Measurements from ENCODE around the gene LCN2.

The LCN2 gene

DNA sequence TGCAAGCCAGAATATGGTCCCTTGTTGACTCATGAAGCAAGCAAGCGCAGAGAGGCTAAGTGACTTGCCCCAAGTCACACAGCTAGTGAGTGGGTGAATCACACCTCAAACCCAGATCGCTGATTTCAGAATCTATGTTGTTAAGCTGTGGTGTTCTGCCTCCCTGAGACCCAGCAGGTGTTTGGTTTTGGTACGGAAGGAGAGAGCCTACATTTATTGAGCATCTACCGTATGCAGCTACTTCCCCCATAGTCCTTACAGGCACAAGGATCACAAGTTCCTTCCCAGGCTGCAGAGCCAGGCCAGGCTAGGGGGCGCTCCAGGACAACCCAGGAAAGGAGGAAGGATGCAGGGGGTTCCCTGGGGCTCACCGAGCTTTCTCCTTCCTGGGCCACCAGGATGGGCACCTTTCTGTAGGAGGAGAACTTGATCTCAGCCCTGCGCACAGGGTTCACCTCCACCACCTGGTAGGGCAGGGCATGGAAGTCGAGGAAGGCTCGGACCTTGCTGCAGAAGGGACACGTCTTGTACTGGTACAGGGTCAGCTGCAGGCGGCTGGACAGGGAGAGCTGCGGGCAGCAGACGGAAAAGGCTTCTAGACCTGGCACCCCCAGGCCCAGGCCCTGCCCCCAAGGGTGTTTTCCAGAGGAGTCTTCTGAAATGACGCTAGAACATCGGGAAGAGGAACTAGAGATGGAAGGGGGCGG is 24.2 kb upstream of the LCN2 start:
- H3K4me3 ChIP-seq (ENCODE audit: low read length, poor library complexity, severe bottlenecking) = peak overlapping the region; percentile 83
- peak overlapping the region; percentile 78 for H3K9ac ChIP-seq (ENCODE audit: low read depth, low read length, poor library complexity, severe bottlenecking)
- no peak overlapping the region for H2AFZ ChIP-seq (ENCODE audit: low read length)
- TF ChIP-seq EZH2phosphoT487 (IDR thresholded peaks at IDR 0.05; ENCODE audit: borderline replicate concordance) = no peak
- peak; percentile 88 for TF ChIP-seq CTCF (conservative IDR thresholded peaks at IDR 0.05; ENCODE audit: low read length)
- H3K9me2 ChIP-seq (replicated peaks; ENCODE audit: low read depth, low read length) = no peaks in the 10 kb centered on the region
- peaks cover 22% of the 10 kb centered on the region for H3K4me1 ChIP-seq (ENCODE audit: insufficient read depth, low read length, poor library complexity, severe bottlenecking)
- no peaks in the 10 kb centered on the region for H3K27me3 ChIP-seq (ENCODE audit: insufficient read depth, low read length, poor library complexity, severe bottlenecking)
- no peaks in the 10 kb centered on the region for H3F3A ChIP-seq (ENCODE audit: low read depth)
- H4K20me1 ChIP-seq (ENCODE audit: insufficient read depth, low read length, poor library complexity, severe bottlenecking) = peaks cover 10% of the 10 kb centered on the region
- peaks cover 32% of the 10 kb centered on the region for H3K79me2 ChIP-seq (ENCODE audit: insufficient read depth, low read length)
- H3K9me3 ChIP-seq (ENCODE audit: insufficient read depth, low read depth, low read length) = no peaks in the 10 kb centered on the region
- peaks cover 10% of the 10 kb centered on the region; the same call in 1 of the 2 replicates for H3K36me3 ChIP-seq (ENCODE audit: insufficient read depth, low read length)
- peak overlapping the region; percentile 92 for H3K4me2 ChIP-seq (ENCODE audit: low read depth, low read length, poor library complexity, severe bottlenecking)

DNA sequence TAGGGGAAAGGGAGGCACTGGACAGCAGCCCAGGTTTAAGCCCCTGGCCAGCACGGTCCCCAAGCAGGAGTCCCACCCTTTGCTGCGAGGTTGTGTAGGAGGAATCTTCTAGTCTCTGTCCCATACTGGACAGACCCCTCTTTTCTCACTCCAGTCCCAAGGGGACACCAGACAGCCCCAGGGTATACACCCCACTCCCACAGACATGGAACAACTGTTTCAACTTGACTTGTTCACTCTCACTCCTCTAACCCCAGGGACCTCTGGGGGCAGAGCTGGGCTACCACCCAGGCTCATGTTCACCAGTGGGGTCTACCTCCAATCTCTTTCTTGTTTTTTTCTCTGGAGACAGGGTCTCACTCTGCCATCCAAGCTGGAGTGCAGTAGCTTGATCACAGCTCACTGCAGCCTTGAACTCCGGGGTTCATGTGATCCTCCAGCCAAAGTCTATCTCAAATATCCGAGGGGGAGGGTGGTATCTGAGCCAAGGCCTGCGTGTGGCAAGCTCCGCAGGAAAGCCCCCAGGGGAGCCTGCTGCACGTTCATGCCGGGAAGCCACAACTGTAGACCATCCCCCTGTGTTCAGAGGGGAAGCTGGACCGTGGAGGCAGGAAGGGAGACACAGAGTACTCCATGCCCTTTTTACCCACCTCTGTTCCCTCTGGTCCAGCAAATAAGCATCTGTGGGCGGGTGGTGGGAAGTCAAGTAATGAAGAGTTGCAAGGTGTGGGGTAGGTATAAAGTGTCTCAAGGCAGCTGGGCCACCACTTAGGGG is 23.5 kb upstream of the LCN2 start:
- H3K9me3 ChIP-seq (ENCODE audit: insufficient read depth, low read depth, low read length) = no peaks in the 10 kb centered on the region
- no peaks in the 10 kb centered on the region for H3F3A ChIP-seq (ENCODE audit: low read depth)
- no peak overlapping the region for H2AFZ ChIP-seq (ENCODE audit: low read length)
- peak overlapping the region; percentile 83 for H3K4me3 ChIP-seq (ENCODE audit: low read length, poor library complexity, severe bottlenecking)
- TF ChIP-seq EZH2phosphoT487 (IDR thresholded peaks at IDR 0.05; ENCODE audit: borderline replicate concordance) (no peak), CTCF (conservative IDR thresholded peaks at IDR 0.05; ENCODE audit: low read length) (no peak)
- H3K36me3 ChIP-seq (ENCODE audit: insufficient read depth, low read length) = peaks cover 10% of the 10 kb centered on the region; the same call in 1 of the 2 replicates
- H4K20me1 ChIP-seq (ENCODE audit: insufficient read depth, low read length, poor library complexity, severe bottlenecking) = peaks cover 10% of the 10 kb centered on the region
- H3K79me2 ChIP-seq (ENCODE audit: insufficient read depth, low read length) = peaks cover 32% of the 10 kb centered on the region
- H3K4me2 ChIP-seq (ENCODE audit: low read depth, low read length, poor library complexity, severe bottlenecking) = peak overlapping the region; percentile 92
- H3K9ac ChIP-seq (ENCODE audit: low read depth, low read length, poor library complexity, severe bottlenecking) = peak overlapping the region; percentile 78
- no peaks in the 10 kb centered on the region for H3K9me2 ChIP-seq (replicated peaks; ENCODE audit: low read depth, low read length)
- H3K4me1 ChIP-seq (ENCODE audit: insufficient read depth, low read length, poor library complexity, severe bottlenecking) = peaks cover 22% of the 10 kb centered on the region
- no peaks in the 10 kb centered on the region for H3K27me3 ChIP-seq (ENCODE audit: insufficient read depth, low read length, poor library complexity, severe bottlenecking)

DNA sequence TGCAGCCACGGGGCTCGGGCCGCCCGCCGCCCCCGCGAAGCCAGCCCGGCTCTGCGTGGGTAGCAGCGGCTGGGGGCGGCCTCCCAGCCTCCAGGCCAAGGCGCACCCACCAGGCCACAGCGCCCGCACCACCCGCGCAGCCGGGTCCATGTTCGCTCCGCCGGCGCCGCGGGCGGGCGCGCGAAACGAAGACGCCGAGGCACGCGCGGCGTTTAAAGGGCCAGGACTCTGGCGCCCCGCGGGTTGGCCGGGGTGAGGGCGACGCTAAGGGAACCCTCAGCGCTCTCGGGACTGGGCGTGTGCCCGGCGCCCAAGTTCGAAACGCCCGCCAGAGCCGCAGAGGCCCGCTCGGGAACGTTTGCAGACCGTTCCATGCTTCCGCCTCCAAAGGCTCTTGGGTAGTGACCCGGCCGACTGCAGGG is 21.7 kb upstream of the LCN2 start, which contains the start of gene PTGES2:
TSS of gene PTGES2 (minus strand) at position 162 of the 422 bp plus-strand sequence. CDS start at position 150, 12 bp downstream.
- H3K36me3 ChIP-seq (ENCODE audit: insufficient read depth, low read length) = peaks cover 3% of the 10 kb centered on the region; the same call in 1 of the 2 replicates
- H3K79me2 ChIP-seq (ENCODE audit: insufficient read depth, low read length) = peaks cover 32% of the 10 kb centered on the region
- H3F3A ChIP-seq (ENCODE audit: low read depth) = no peaks in the 10 kb centered on the region
- TF ChIP-seq CTCF (conservative IDR thresholded peaks at IDR 0.05; ENCODE audit: low read length) (no peak), EZH2phosphoT487 (IDR thresholded peaks at IDR 0.05; ENCODE audit: borderline replicate concordance) (no peak)
- H3K4me1 ChIP-seq (ENCODE audit: insufficient read depth, low read length, poor library complexity, severe bottlenecking) = peaks cover 22% of the 10 kb centered on the region
- H3K4me3 ChIP-seq (ENCODE audit: low read length, poor library complexity, severe bottlenecking) = peak within 1 kb of the TSS; percentile 83
- peak within 1 kb of the TSS; percentile 92 for H3K4me2 ChIP-seq (ENCODE audit: low read depth, low read length, poor library complexity, severe bottlenecking)
- no peaks in the 10 kb centered on the region for H3K9me3 ChIP-seq (ENCODE audit: insufficient read depth, low read depth, low read length)
- H3K27me3 ChIP-seq (ENCODE audit: insufficient read depth, low read length, poor library complexity, severe bottlenecking) = no peaks in the 10 kb centered on the region
- peaks cover 10% of the 10 kb centered on the region for H4K20me1 ChIP-seq (ENCODE audit: insufficient read depth, low read length, poor library complexity, severe bottlenecking)
- H3K9ac ChIP-seq (ENCODE audit: low read depth, low read length, poor library complexity, severe bottlenecking) = peak within 1 kb of the TSS; percentile 78
- H2AFZ ChIP-seq (ENCODE audit: low read length) = peak within 1 kb of the TSS; percentile 99
- no peaks in the 10 kb centered on the region for H3K9me2 ChIP-seq (replicated peaks; ENCODE audit: low read depth, low read length)

Measured in Loucy (cell line).